GM12874 (cell line): ENCODE data around the gene NFASC.

ENCODE experiments used
- TF ChIP-seq, protein P1 (sequence below): IDR thresholded peaks from 2 replicates; pipeline ENCODE4 v1.5.1; 2011; ENCODE audit warnings: low read depth, mild to moderate bottlenecking, control low read depth, low read length, moderate library complexity; ENCODE audit not compliant: insufficient read depth

NFASC gene

DNA sequence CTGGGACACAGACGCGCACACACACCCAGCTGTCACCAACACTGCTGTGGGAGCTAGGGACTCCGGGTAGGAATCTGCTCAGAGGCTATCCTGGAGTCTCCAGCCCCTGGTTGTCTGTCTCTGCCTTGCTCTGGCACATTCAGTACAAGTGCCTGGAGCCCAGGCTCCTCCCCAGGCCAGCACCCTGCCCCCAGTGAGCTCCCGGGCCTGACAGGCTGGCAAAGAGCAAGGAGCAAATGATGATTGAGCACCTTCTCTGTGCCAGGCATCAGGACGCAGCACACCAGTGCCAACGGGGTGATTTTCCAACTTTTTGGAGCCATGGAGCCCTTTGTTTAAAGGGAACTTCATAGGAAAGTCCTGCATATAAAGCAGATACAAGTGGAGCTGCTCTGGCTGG is 178.8 kb downstream of the NFASC start:
- TF ChIP-seq, protein P1, sequence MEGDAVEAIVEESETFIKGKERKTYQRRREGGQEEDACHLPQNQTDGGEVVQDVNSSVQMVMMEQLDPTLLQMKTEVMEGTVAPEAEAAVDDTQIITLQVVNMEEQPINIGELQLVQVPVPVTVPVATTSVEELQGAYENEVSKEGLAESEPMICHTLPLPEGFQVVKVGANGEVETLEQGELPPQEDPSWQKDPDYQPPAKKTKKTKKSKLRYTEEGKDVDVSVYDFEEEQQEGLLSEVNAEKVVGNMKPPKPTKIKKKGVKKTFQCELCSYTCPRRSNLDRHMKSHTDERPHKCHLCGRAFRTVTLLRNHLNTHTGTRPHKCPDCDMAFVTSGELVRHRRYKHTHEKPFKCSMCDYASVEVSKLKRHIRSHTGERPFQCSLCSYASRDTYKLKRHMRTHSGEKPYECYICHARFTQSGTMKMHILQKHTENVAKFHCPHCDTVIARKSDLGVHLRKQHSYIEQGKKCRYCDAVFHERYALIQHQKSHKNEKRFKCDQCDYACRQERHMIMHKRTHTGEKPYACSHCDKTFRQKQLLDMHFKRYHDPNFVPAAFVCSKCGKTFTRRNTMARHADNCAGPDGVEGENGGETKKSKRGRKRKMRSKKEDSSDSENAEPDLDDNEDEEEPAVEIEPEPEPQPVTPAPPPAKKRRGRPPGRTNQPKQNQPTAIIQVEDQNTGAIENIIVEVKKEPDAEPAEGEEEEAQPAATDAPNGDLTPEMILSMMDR: no peak

DNA sequence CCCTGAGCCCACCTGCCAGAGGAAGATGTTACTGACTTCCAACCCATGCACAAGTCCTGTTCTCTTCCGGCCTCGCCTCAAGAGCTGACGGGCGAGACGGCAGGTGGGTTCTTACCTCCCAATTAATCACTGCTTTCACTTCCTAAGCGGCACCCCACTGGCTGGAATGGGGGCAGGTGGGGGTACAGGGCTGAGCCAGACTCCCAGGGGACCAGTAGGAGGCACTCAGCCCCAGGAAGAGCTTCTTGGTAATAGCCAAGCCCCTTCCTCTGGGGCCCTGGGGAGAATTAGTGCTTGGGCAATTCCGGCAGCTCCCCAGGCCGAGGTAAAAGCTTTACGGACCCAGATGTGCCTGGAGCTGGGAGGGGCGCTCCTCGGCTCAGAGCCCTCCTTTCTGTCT is 182.0 kb downstream of the NFASC start:
- TF ChIP-seq, protein P1: no peak

DNA sequence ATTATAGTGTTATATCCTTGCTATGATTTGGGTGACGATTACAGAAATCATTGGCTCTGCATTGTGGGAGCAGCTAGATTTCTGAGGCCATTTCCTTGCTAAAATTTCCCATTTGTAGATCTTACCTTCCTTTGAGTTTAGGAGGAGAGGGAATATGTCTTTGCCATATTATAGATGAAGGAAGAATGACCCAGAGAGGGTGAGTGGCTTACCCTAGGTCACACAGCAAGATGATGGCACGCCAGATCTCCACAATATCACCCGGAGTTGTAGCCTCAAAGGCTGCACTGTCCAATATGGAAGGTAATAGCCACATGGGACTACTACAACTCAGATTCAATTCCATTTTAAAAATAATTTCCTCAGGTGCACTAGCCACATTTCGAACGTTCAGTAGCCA is 182.6 kb downstream of the NFASC start:
- TF ChIP-seq, protein P1: no peak

DNA sequence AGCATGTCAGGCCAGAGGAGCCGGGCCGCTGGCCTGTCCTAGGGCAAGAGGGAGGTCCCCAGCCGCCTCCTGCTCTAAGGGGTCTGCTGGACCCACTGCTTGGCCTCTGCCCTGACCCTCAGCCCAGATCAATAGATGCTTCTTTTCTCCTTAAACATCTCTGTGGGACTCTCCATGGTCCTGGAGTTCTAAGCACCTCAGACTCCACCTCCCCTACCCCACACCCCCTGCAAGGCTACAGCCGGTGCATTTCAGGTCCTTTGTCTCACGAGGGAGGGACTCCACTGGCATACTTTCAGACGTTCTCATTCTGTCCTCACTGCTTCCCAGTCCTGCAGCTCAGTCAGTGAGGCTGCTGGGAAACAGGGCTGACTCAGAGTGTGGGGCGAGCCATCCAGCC is 183.4 kb downstream of the NFASC start:
- TF ChIP-seq, protein P1: no peak

DNA sequence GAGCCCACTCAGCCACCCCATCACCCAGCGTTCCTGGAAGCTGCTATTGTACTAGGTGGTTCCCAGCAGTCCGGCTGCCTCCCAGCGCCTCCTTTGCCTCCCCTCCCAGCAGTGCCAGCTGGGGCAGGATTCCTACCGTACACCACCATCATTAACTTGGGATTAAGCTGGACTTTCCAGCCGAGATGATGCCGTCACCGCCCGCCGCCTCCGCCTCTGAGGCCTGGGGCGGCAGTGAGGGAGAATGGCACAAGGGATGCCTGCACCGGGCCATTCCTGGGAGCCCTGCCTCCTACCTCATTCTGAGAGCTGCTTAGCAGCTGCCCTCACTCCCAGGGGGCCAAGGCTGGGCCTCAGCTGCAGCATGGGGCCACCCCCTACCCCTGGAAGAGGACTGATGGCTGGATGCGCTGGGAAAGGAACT is 185.5 kb downstream of the NFASC start:
- TF ChIP-seq, protein P1: no peak

DNA sequence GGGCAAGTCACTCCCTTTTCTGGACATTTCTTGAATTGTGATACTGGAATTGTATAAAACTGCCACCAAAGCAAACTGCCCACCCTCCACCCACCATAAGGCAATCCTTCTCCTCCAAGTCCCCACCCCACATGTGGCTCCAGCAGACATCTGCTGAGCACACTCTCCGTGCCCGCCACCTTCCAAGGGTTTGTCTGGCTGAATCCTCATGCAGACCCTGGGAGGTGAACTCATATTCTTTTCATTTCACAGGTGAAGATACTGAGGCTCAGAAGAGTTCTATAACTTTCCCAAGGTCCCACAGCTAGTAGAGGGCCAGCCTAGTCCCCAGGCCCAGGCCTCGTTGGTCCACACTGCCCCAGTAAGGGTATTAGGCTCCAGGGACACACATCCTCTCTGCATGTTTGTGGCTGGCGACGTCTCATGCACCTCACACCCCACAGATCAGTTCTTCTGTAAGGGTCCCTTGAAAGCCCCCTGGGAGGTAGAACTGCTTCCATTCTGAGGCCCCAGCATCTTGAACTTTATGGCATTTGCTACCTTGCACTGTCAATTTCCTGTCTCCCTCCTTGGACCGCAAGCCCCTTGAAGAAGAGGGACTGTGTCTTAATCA is 186.4 kb downstream of the NFASC start:
- TF ChIP-seq, protein P1: no peak

DNA sequence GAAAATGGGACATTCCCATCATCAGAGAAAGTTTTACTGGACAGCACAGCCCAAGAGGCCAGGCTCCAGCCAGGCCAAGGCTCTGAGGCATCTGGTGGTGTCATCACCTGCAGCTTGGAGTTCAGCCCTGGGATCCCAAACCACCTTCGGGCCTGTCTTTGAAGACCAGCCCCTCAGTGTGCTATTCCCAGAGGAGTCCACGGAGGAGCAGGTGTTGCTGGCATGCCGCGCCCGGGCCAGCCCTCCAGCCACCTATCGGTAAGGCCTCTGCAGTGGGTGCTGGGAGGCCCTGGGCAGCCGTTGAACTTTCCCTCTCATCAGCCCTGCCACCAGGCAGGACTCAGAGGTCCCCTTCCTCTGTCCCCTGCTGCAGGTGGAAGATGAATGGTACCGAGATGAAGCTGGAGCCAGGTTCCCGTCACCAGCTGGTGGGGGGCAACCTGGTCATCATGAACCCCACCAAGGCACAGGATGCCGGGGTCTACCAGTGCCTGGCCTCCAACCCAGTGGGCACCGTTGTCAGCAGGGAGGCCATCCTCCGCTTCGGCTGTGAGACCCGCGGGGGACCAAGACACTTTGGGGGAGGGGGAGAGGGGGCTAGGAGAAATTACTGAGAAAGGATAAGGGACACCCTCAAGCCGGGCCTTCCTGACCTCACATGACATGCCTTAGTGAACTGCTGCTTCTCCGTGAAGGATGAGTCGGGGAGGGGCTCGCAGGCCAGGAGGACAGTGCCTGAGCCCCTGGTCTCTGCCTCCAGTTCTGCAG is 187.3 kb downstream of the NFASC start:
- TF ChIP-seq, protein P1: no peak
